ENCODE data around the gene SHROOM3.
A peak's percentile ranks its signal among the peaks of the same experiment; 100 is the strongest.

SHROOM3 gene

DNA sequence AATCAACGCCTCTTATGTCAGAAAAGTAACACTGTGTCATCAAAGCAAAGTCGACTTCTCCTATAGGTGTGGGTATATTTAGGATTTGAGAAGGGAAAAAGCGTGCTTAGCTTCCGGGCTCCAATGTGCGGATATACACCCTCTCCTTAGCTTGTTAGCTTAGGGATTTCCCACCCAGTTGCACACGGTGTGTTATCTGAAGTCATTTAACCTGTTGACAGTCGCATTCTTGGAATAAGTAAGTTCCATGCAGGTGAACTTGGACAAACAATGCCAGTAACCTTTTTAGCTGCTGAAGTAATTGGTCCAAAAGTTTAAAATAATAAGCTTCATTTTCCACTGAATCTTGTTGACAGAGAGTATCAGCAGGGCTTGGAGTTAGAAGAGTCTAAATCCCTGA, 113.7 kb downstream of the SHROOM3 start:
- Histone ChIP-seq H3K27ac (ENCODE audit: low read depth, low read length) (no peak overlapping the region), H3K4me3 (ENCODE audit: low read depth in 1 of 2, low read length in 2 of 2) (no peak overlapping the region), H3K27me3 (ENCODE audit: control insufficient read depth in 1 of 2, insufficient read depth in 2 of 2, low read length in 2 of 2) (no peaks in the 10 kb centered on the region), H3K4me1 (ENCODE audit: control insufficient read depth in 1 of 2, insufficient read depth in 2 of 2, low read length in 2 of 2) (no peaks in the 10 kb centered on the region), H3K9ac (ENCODE audit: low read depth in 1 of 2, low read length in 2 of 2) (no peak overlapping the region), H3K9me3 (ENCODE audit: control insufficient read depth in 1 of 2, low read length in 2 of 2) (no peaks in the 10 kb centered on the region), H3K36me3 (ENCODE audit: control insufficient read depth in 1 of 2, insufficient read depth in 2 of 2, low read length in 2 of 2) (no peaks in the 10 kb centered on the region)

DNA sequence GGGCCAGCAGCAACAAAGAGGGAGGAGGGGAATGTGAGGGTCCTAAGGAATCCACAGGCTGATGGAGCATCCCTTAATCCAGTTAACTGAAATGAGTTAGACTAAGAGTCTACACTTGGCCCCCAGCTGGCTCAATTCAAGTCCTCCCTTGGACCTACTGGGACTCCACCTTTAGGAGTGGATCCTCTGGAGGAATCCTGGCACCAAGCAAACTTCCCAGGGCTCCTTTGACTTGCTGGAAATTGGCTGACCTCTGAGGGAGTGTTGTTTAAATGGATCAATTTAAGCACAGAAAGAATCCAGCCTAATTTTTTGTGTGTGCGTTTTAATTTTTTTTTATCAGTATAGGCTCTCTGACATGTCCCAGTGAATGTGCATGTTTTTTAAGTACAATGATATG, 114.7 kb downstream of the SHROOM3 start:
- Histone ChIP-seq H3K4me3 (ENCODE audit: low read depth in 1 of 2, low read length in 2 of 2) (no peak overlapping the region), H3K27me3 (ENCODE audit: control insufficient read depth in 1 of 2, insufficient read depth in 2 of 2, low read length in 2 of 2) (no peaks in the 10 kb centered on the region), H3K36me3 (ENCODE audit: control insufficient read depth in 1 of 2, insufficient read depth in 2 of 2, low read length in 2 of 2) (no peaks in the 10 kb centered on the region), H3K9ac (ENCODE audit: low read depth in 1 of 2, low read length in 2 of 2) (no peak overlapping the region), H3K27ac (ENCODE audit: low read depth, low read length) (no peak overlapping the region), H3K4me1 (ENCODE audit: control insufficient read depth in 1 of 2, insufficient read depth in 2 of 2, low read length in 2 of 2) (no peaks in the 10 kb centered on the region), H3K9me3 (ENCODE audit: control insufficient read depth in 1 of 2, low read length in 2 of 2) (no peaks in the 10 kb centered on the region)

DNA sequence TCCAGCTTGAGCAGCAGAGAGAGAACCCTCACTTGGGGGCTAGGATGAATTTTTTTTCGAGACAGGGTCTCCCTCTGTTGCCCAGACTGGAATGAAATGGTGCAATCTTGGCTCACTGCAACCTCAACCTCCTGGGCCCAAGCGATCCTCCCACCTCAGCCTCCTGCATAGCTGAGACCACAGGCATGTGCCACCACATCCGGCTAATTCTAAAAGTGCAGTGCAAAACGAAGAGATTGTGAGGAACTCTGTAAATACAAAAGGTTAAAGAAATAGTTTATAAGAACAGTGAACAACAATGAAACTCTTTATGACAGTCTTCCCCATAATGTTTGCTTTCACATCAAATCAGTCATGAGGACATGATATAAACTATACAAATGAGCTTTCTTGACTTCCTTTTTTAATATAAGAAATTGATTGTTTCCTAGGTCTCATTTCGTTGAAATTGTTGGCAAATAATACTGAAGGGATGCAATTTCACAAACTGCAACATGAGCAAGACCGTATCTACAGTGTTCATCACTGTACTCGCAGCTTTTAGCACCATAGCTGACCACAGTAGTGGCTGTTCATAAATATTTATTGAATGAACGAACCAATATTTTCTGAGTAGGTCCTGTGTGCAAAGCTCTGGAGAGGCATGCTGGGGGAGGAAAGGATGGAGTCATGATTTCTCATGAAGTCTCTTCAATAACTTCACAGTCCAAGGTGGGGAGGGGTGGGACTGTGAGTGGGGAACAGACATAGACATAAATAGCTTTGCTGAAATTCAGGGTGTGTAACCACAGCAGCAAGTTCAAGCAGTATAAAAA, 116.1 kb downstream of the SHROOM3 start:
- H3K9ac ChIP-seq (ENCODE audit: low read depth in 1 of 2, low read length in 2 of 2) = no peak overlapping the region
- no peaks in the 10 kb centered on the region for H3K4me1 ChIP-seq (ENCODE audit: control insufficient read depth in 1 of 2, insufficient read depth in 2 of 2, low read length in 2 of 2)
- no peaks in the 10 kb centered on the region for H3K27me3 ChIP-seq (ENCODE audit: control insufficient read depth in 1 of 2, insufficient read depth in 2 of 2, low read length in 2 of 2)
- H3K36me3 ChIP-seq (ENCODE audit: control insufficient read depth in 1 of 2, insufficient read depth in 2 of 2, low read length in 2 of 2) = no peaks in the 10 kb centered on the region
- no peak overlapping the region for H3K4me3 ChIP-seq (ENCODE audit: low read depth in 1 of 2, low read length in 2 of 2)
- no peaks in the 10 kb centered on the region for H3K9me3 ChIP-seq (ENCODE audit: control insufficient read depth in 1 of 2, low read length in 2 of 2)
- no peak overlapping the region for H3K27ac ChIP-seq (ENCODE audit: low read depth, low read length)

DNA sequence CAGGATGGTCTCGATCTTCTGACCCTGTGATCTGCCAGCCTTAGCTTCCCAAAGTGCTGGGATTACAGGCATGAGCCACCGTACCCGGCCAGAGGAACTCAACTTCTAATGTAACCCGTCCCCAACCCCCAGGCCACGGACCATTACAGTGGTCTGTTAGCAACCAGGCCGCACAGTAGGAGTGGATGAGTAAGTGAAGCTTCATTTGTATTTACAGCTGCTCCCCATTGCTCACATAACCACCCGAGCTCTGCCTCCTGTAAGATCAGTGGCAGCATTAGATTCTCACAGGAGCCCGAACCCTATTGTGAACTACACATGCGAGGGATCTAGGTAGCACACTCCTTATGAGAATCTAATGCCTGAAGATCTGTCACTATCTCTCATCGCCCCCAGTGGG, 119.6 kb downstream of the SHROOM3 start:
- no peaks in the 10 kb centered on the region for H3K36me3 ChIP-seq (ENCODE audit: control insufficient read depth in 1 of 2, insufficient read depth in 2 of 2, low read length in 2 of 2)
- H3K27me3 ChIP-seq (ENCODE audit: control insufficient read depth in 1 of 2, insufficient read depth in 2 of 2, low read length in 2 of 2) = no peaks in the 10 kb centered on the region
- no peaks in the 10 kb centered on the region for H3K9me3 ChIP-seq (ENCODE audit: control insufficient read depth in 1 of 2, low read length in 2 of 2)
- no peak overlapping the region for H3K4me3 ChIP-seq (ENCODE audit: low read depth in 1 of 2, low read length in 2 of 2)
- H3K4me1 ChIP-seq (ENCODE audit: control insufficient read depth in 1 of 2, insufficient read depth in 2 of 2, low read length in 2 of 2) = peaks cover 0 to 8% of the 10 kb centered on the region in 2 donors
- no peak overlapping the region for H3K9ac ChIP-seq (ENCODE audit: low read depth in 1 of 2, low read length in 2 of 2)
- H3K27ac ChIP-seq (ENCODE audit: low read depth, low read length) = no peak overlapping the region

DNA sequence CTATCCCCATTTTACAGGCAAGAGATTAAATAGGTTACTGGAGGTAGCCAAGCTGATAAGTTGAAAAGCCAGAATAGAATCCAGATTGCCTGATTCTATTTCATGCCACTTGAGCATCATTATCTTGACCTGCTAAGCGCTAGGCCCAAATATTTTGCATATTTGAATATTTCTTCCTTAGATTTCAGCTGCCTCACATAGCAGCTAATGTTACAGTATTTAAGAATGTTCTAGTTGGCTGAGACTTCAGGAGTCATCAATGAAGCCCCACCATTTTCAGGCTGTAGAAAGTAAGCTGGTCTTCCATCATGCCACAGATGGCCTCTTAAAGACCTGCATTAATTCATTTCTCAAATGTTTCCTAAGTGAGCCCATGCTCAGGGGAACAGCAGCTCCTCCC, 121.4 kb downstream of the SHROOM3 start:
- no peak overlapping the region for H3K4me3 ChIP-seq (ENCODE audit: low read depth in 1 of 2, low read length in 2 of 2)

DNA sequence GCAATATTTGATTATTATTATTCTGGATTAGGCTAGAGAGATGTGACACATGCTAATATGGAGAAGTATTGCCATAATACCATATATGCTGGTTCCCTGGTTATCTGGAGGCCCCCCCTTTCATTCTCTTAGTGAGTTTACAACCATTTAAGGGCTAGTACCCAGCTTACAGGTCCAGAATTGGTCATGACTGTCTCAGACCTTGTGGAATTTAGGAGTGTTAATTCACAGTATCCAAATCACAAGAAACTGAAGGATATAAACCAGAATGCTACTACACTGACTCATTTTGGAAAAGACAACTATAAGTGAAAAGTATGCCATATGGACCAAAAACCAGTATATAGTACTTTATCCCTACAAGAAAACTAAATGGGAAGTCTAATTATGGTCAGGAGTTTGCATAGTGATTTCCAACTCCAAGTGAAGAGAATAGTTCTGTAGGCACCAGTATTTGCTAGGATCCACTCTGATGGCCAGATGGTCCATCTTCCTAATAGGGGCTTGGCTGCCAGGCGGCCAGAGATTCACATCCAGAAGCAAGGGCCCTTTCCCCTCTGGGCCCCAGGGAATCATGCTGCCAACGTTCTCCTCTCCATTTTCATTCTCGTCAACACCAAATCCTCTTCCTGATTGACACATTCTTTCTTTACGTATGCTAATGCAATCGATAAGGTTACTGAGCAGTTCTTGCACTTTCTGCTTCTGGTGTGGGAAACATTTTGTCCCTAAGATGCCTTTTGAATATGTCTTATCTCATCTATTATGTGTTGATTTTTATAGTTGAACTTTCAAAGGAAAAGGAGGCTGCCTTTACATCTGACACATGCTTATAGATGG, 123.6 kb downstream of the SHROOM3 start:
- Histone ChIP-seq H3K27me3 (ENCODE audit: control insufficient read depth in 1 of 2, insufficient read depth in 2 of 2, low read length in 2 of 2) (no peaks in the 10 kb centered on the region), H3K4me1 (ENCODE audit: control insufficient read depth in 1 of 2, insufficient read depth in 2 of 2, low read length in 2 of 2) (peaks cover 0 to 12% of the 10 kb centered on the region in 2 donors), H3K27ac (ENCODE audit: low read depth, low read length) (no peak overlapping the region), H3K9ac (ENCODE audit: low read depth in 1 of 2, low read length in 2 of 2) (no peak overlapping the region), H3K4me3 (ENCODE audit: low read depth in 1 of 2, low read length in 2 of 2) (peak overlapping the region; percentile 0 to 19), H3K9me3 (ENCODE audit: control insufficient read depth in 1 of 2, low read length in 2 of 2) (no peaks in the 10 kb centered on the region), H3K36me3 (ENCODE audit: control insufficient read depth in 1 of 2, insufficient read depth in 2 of 2, low read length in 2 of 2) (no peaks in the 10 kb centered on the region)

More for the DNA sequence above, 121.4 kb downstream of the SHROOM3 start:
- H3K9ac ChIP-seq (ENCODE audit: low read depth in 1 of 2, low read length in 2 of 2) = no peak overlapping the region
- H3K36me3 ChIP-seq (ENCODE audit: control insufficient read depth in 1 of 2, insufficient read depth in 2 of 2, low read length in 2 of 2) = no peaks in the 10 kb centered on the region
- H3K27me3 ChIP-seq (ENCODE audit: control insufficient read depth in 1 of 2, insufficient read depth in 2 of 2, low read length in 2 of 2) = no peaks in the 10 kb centered on the region
- H3K9me3 ChIP-seq (ENCODE audit: control insufficient read depth in 1 of 2, low read length in 2 of 2) = no peaks in the 10 kb centered on the region
- H3K27ac ChIP-seq (ENCODE audit: low read depth, low read length) = no peak overlapping the region
- H3K4me1 ChIP-seq (ENCODE audit: control insufficient read depth in 1 of 2, insufficient read depth in 2 of 2, low read length in 2 of 2) = peaks cover 0 to 12% of the 10 kb centered on the region in 2 donors

DNA sequence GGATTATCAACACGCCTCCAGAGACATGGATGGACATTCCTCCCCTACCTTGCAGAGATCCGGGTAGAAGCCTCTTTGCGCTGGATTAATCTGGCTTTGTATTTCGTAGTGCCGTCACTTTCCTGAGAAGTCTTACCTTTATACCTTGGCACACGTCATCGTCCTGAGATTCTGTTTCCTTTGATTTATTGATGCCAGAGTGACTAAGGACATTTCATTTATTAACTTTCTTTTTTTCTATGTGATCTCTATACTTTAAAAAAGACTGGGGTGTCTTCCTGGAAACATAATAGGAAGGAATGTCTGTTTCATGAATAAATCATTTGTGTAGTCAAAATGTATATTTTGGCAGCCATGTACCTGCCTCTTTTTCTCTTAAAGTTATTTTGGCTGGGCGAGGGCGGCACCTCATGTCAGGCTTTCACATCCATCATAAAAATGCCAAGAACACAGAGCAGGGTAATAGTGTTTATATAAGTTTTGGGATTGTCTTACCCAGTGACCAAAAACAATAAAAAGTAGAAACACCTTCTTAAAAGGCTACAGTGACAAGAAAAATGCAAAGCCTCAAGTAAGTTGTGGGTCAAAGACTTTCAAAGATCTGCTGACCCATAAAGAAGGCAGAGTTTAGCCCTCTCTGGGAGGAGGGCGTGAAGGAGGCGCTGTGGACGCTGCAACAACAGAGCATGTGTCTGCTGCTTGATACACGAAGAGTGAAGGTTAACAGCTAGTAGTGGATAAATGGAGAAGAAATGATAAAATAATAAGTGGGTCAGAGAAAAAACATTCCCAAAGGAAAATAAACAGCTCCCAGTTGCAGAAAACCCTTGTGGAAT, 124.4 kb downstream of the SHROOM3 start:
- Histone ChIP-seq H3K9ac (ENCODE audit: low read depth in 1 of 2, low read length in 2 of 2) (no peak overlapping the region), H3K36me3 (ENCODE audit: control insufficient read depth in 1 of 2, insufficient read depth in 2 of 2, low read length in 2 of 2) (no peaks in the 10 kb centered on the region), H3K27me3 (ENCODE audit: control insufficient read depth in 1 of 2, insufficient read depth in 2 of 2, low read length in 2 of 2) (no peaks in the 10 kb centered on the region), H3K4me3 (ENCODE audit: low read depth in 1 of 2, low read length in 2 of 2) (peak overlapping the region; percentile 0 to 19), H3K27ac (ENCODE audit: low read depth, low read length) (no peak overlapping the region), H3K4me1 (ENCODE audit: control insufficient read depth in 1 of 2, insufficient read depth in 2 of 2, low read length in 2 of 2) (peaks cover 0 to 12% of the 10 kb centered on the region in 2 donors), H3K9me3 (ENCODE audit: control insufficient read depth in 1 of 2, low read length in 2 of 2) (no peaks in the 10 kb centered on the region)

DNA sequence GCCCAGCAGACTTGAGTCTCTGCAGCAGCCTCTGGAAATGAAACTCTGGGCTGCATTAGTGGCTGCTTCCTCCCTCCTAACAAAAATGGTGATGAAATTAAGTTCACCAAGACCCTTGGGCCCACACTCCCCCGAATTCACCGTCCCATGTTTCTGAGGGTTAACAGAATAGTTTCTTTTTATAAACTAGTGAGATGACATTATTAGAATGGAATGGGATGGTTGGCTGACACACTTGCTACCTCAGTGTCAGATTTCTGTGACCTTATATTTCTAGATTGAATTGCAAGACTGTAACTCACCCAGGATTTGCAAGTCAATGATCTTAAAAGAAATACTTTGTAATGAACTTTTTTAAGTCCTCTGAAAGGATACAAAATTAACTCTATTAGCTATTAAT, 127.1 kb downstream of the SHROOM3 start:
- H3K36me3 ChIP-seq (ENCODE audit: control insufficient read depth in 1 of 2, insufficient read depth in 2 of 2, low read length in 2 of 2) = no peaks in the 10 kb centered on the region
- H3K4me3 ChIP-seq (ENCODE audit: low read depth in 1 of 2, low read length in 2 of 2) = no peak overlapping the region
- H3K9ac ChIP-seq (ENCODE audit: low read depth in 1 of 2, low read length in 2 of 2) = no peak overlapping the region
- H3K4me1 ChIP-seq (ENCODE audit: control insufficient read depth in 1 of 2, insufficient read depth in 2 of 2, low read length in 2 of 2) = peaks cover 0 to 12% of the 10 kb centered on the region in 2 donors
- no peak overlapping the region for H3K27ac ChIP-seq (ENCODE audit: low read depth, low read length)
- no peaks in the 10 kb centered on the region for H3K9me3 ChIP-seq (ENCODE audit: control insufficient read depth in 1 of 2, low read length in 2 of 2)
- no peaks in the 10 kb centered on the region for H3K27me3 ChIP-seq (ENCODE audit: control insufficient read depth in 1 of 2, insufficient read depth in 2 of 2, low read length in 2 of 2)

DNA sequence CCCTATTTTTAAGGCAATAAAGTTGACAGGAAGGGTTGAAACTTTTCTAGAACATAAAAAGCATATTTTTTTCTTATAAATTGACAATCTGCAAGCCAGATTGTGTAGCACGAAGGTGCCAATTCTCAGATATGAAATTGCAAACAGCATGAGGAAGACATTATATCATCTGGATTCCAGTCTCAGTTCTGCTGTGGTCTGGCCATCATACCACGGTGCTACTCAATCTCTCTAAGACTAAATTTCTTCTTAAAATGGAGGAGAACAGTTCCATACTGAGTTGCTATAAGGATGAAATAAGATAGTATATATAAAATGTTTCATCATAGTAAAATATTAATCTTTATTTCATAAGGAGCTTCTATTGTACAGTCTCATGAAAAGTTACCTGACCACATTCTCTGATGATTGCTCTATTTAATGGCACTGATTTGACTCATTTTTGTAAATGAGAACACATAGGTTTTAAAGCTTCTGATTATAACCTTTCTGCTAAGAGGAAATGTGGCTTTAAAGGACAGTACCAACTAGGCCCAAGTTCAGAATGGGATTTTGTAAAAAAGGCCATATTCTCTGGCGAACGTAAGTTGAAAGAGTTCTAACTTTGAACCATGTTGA, 127.9 kb downstream of the SHROOM3 start:
- H3K9me3 ChIP-seq (ENCODE audit: control insufficient read depth in 1 of 2, low read length in 2 of 2) = no peaks in the 10 kb centered on the region
- H3K9ac ChIP-seq (ENCODE audit: low read depth in 1 of 2, low read length in 2 of 2) = no peak overlapping the region
- H3K4me3 ChIP-seq (ENCODE audit: low read depth in 1 of 2, low read length in 2 of 2) = no peak overlapping the region
- peaks cover 0 to 12% of the 10 kb centered on the region in 2 donors for H3K4me1 ChIP-seq (ENCODE audit: control insufficient read depth in 1 of 2, insufficient read depth in 2 of 2, low read length in 2 of 2)
- no peak overlapping the region for H3K27ac ChIP-seq (ENCODE audit: low read depth, low read length)
- no peaks in the 10 kb centered on the region for H3K27me3 ChIP-seq (ENCODE audit: control insufficient read depth in 1 of 2, insufficient read depth in 2 of 2, low read length in 2 of 2)
- no peaks in the 10 kb centered on the region for H3K36me3 ChIP-seq (ENCODE audit: control insufficient read depth in 1 of 2, insufficient read depth in 2 of 2, low read length in 2 of 2)

Data from duodenal mucosa (tissue), 2 donors.